SJCRH30 (cell line): ENCODE measurements around the gene RBM4. TPM values are rescaled to one million over a fixed set of nuclear protein-coding genes. Genes with fewer than 3 reads are reported as not detected.
A peak's percentile ranks its signal among the peaks of the same experiment; 100 is the strongest.
"Not testable (repeated sequence)": the region's sequence is repeated elsewhere in the genome, so short reads cannot be mapped to it uniquely, and the experiment has no call there.

Experiments used
- DNase-seq, 2 experiments: peaks; one replicate each; pipeline ENCODE4 v3.0.0-alpha.2; 2015 to 2020
- H3K27ac ChIP-seq: fragments of 250-450 bp; sonication (Bioruptor Pico); 2 replicates; pipeline ENCODE4 v1.5.1; 2020; ENCODE audit warnings: mild to moderate bottlenecking, moderate library complexity
- H3K27me3 ChIP-seq: fragments of 250-450 bp; sonication (Bioruptor Pico); 2 replicates; pipeline ENCODE4 v1.5.1; 2020; ENCODE audit warnings: mild to moderate bottlenecking, moderate library complexity
- H3K36me3 ChIP-seq: fragments of 250-450 bp; sonication (Bioruptor Pico); 2 replicates; pipeline ENCODE4 v1.5.1; 2020; ENCODE audit warnings: mild to moderate bottlenecking, moderate library complexity
- H3K4me1 ChIP-seq: fragments of 250-450 bp; sonication (Bioruptor Pico); 2 replicates; pipeline ENCODE4 v1.5.1; 2020; ENCODE audit warnings: mild to moderate bottlenecking, moderate library complexity
- H3K4me3 ChIP-seq: fragments of 250-450 bp; sonication (Bioruptor Pico); 2 replicates; pipeline ENCODE4 v1.5.1; 2020; ENCODE audit warnings: mild to moderate bottlenecking, moderate library complexity
- H3K9me3 ChIP-seq: fragments of 250-450 bp; sonication (Bioruptor Pico); replicated peaks from 2 replicates; pipeline ENCODE4 v1.5.1; 2020; ENCODE audit warnings: mild to moderate bottlenecking, moderate library complexity
- total RNA-seq: library from RNA; depleted of rRNA; stranded (reverse); fragments of >200 nt; shearing (Covaris generic); gene quantifications from 2 replicates; pipeline ENCODE4 v1.2.3, GENCODE V29; 2014

The RBM4 gene
- total RNA-seq, 1 experiment from 2014 or later = 154 TPM

GRCh38 chr11:66606608-66607007 lies 31.9 kb upstream of the RBM4 start:
- H3K9me3 ChIP-seq, H3K4me1 ChIP-seq, H3K27me3 ChIP-seq, H3K27ac ChIP-seq, H3K4me3 ChIP-seq, DNase-seq, H3K36me3 ChIP-seq: not testable (repeated sequence)

GRCh38 chr11:66607126-66607834 lies 31.2 kb upstream of the RBM4 start:
- DNase-seq = no peak

GRCh38 chr11:66609721-66610617 lies 28.5 kb upstream of the RBM4 start:
- H3K36me3 ChIP-seq = no peaks in the 10 kb centered on the region
- H3K27me3 ChIP-seq = no peaks in the 10 kb centered on the region
- no peaks in the 10 kb centered on the region for H3K4me1 ChIP-seq

More at GRCh38 chr11:66607126-66607834, 31.2 kb upstream of the RBM4 start:
- Histone ChIP-seq H3K4me3 (no peak overlapping the region), H3K27me3 (no peaks in the 10 kb centered on the region), H3K36me3 (no peaks in the 10 kb centered on the region), H3K27ac (no peak overlapping the region), H3K9me3 (no peaks in the 10 kb centered on the region), H3K4me1 (no peaks in the 10 kb centered on the region)

GRCh38 chr11:66612458-66612857 lies 26.0 kb upstream of the RBM4 start:
- H3K9me3 ChIP-seq = no peaks in the 10 kb centered on the region
- no peak for DNase-seq
- H3K27ac ChIP-seq = no peak overlapping the region
- H3K4me1 ChIP-seq = no peaks in the 10 kb centered on the region
- no peaks in the 10 kb centered on the region for H3K27me3 ChIP-seq
- H3K36me3 ChIP-seq = peaks cover 2% of the 10 kb centered on the region
- H3K4me3 ChIP-seq = no peak overlapping the region

More at GRCh38 chr11:66609721-66610617, 28.5 kb upstream of the RBM4 start:
- Histone ChIP-seq H3K4me3 (no peak overlapping the region), H3K9me3 (no peaks in the 10 kb centered on the region), H3K27ac (no peak overlapping the region)
- no peak for DNase-seq

- Histone ChIP-seq H3K9me3 (no peaks in the 10 kb centered on the region), H3K36me3 (peaks cover 10% of the 10 kb centered on the region), H3K27ac (no peak overlapping the region), H3K4me1 (no peaks in the 10 kb centered on the region), H3K27me3 (no peaks in the 10 kb centered on the region), H3K4me3 (no peak overlapping the region)
- peak in 1 of 2 experiments; percentile 25 for DNase-seq
Observed at GRCh38 chr11:66614073-66614472, 24.4 kb upstream of the RBM4 start.

GRCh38 chr11:66616379-66617154 lies 21.9 kb upstream of the RBM4 start, which contains the start of gene RBM14:
RBM14 (plus strand) TSS chr11:66616630; CDS start chr11:66616721, 91 bp downstream.
- Histone ChIP-seq H3K36me3 (peaks cover 16% of the 10 kb centered on the region), H3K4me3 (peak within 1 kb of the TSS; percentile 85)
- DNase-seq = peak; percentile 99

GRCh38 chr11:66617155-66617834 lies 21.2 kb upstream of the RBM4 start:
- Histone ChIP-seq H3K27ac (peak overlapping the region; percentile 78), H3K4me3 (peak overlapping the region; percentile 85), H3K4me1 (no peaks in the 10 kb centered on the region), H3K36me3 (peaks cover 18% of the 10 kb centered on the region), H3K9me3 (no peaks in the 10 kb centered on the region), H3K27me3 (no peaks in the 10 kb centered on the region)
- DNase-seq = no peak

More at GRCh38 chr11:66616379-66617154, 21.9 kb upstream of the RBM4 start, which contains the start of gene RBM14:
- H3K9me3 ChIP-seq = no peaks in the 10 kb centered on the region
- H3K4me1 ChIP-seq = no peaks in the 10 kb centered on the region
- H3K27ac ChIP-seq = peak within 1 kb of the TSS; percentile 78
- H3K27me3 ChIP-seq = no peaks in the 10 kb centered on the region

- Histone ChIP-seq H3K36me3 (peaks cover 36% of the 10 kb centered on the region), H3K4me1 (no peaks in the 10 kb centered on the region), H3K27ac (no peak overlapping the region), H3K27me3 (no peaks in the 10 kb centered on the region), H3K4me3 (peak overlapping the region; percentile 85), H3K9me3 (no peaks in the 10 kb centered on the region)
- no peak for DNase-seq
Observed at GRCh38 chr11:66619080-66619554, 19.4 kb upstream of the RBM4 start.

- H3K36me3 ChIP-seq = peaks cover 78% of the 10 kb centered on the region
- no peaks in the 10 kb centered on the region for H3K27me3 ChIP-seq
- H3K27ac ChIP-seq = no peak overlapping the region
- H3K4me1 ChIP-seq = no peaks in the 10 kb centered on the region
- no peak for DNase-seq
- H3K4me3 ChIP-seq = no peak overlapping the region
- H3K9me3 ChIP-seq = no peaks in the 10 kb centered on the region
Observed at GRCh38 chr11:66624450-66624849, 14.1 kb upstream of the RBM4 start.

GRCh38 chr11:66625041-66625751 lies 13.3 kb upstream of the RBM4 start:
- H3K4me3 ChIP-seq = no peak overlapping the region
- DNase-seq = no peak
- H3K4me1 ChIP-seq = no peaks in the 10 kb centered on the region
- H3K27me3 ChIP-seq = no peaks in the 10 kb centered on the region
- peaks cover 81% of the 10 kb centered on the region for H3K36me3 ChIP-seq
- H3K9me3 ChIP-seq = no peaks in the 10 kb centered on the region
- no peak overlapping the region for H3K27ac ChIP-seq

- H3K9me3 ChIP-seq = no peaks in the 10 kb centered on the region
- DNase-seq = no peak
- no peak overlapping the region for H3K4me3 ChIP-seq
- H3K36me3 ChIP-seq = peaks cover 86% of the 10 kb centered on the region
- no peaks in the 10 kb centered on the region for H3K27me3 ChIP-seq
- H3K4me1 ChIP-seq = no peaks in the 10 kb centered on the region
- H3K27ac ChIP-seq = no peak overlapping the region
Observed at GRCh38 chr11:66625752-66626149, 12.8 kb upstream of the RBM4 start.

GRCh38 chr11:66626382-66626781 lies 12.1 kb upstream of the RBM4 start:
- no peaks in the 10 kb centered on the region for H3K4me1 ChIP-seq
- H3K27ac ChIP-seq = no peak overlapping the region
- no peak overlapping the region for H3K4me3 ChIP-seq
- H3K27me3 ChIP-seq = no peaks in the 10 kb centered on the region
- H3K36me3 ChIP-seq = peaks cover 87% of the 10 kb centered on the region
- no peak for DNase-seq
- H3K9me3 ChIP-seq = no peaks in the 10 kb centered on the region

- H3K9me3 ChIP-seq = no peaks in the 10 kb centered on the region
- H3K36me3 ChIP-seq = peaks cover 88% of the 10 kb centered on the region
- H3K4me1 ChIP-seq = no peaks in the 10 kb centered on the region
- no peak for DNase-seq
- no peak overlapping the region for H3K4me3 ChIP-seq
- no peak overlapping the region for H3K27ac ChIP-seq
- no peaks in the 10 kb centered on the region for H3K27me3 ChIP-seq
Observed at GRCh38 chr11:66626926-66627325, 11.6 kb upstream of the RBM4 start.
